Panc1 (cell line): ENCODE results near the gene UBE2R2. TPM values are rescaled to one million over a fixed set of nuclear protein-coding genes. Genes with fewer than 3 reads are reported as not detected.

Source experiments
- ATAC-seq: fragments of 200-7000 bp; cut with Tn5 transposase; 2 replicates; pipeline ENCODE4 v1.9.1; 2020; ENCODE audit warnings: mild to moderate bottlenecking, moderate library complexity
- BruUV-seq: library from RNA; stranded (reverse); fragments of 400-500 nt; replicated peaks from 2 replicates; lab custom pipeline; 2021; lab: Mats Ljungman, UMichigan
- CTCF ChIA-PET: fragments of 300-600 bp; sonication (Branson Sonifier 250); formaldehyde crosslinking; loops from one replicate; lab custom pipeline; 2022; ENCODE audit warnings: antibody characterized with exemption; lab: Charles Lee
- POLR2A ChIA-PET: fragments of 300-600 bp; sonication (Branson Sonifier 250); formaldehyde crosslinking; loops from one replicate; lab custom pipeline; 2022; ENCODE audit warnings: antibody characterized with exemption; lab: Charles Lee
- DNase-seq: peaks from one replicate; pipeline ENCODE4 v3.0.0-alpha.2; 2010; ENCODE audit warnings: low read depth, low spot score
- H3K27ac ChIP-seq: 2 replicates; pipeline ENCODE4 v1.5.1; 2011; ENCODE audit warnings: mild to moderate bottlenecking, low read length, inconsistent platforms
- H3K27me3 ChIP-seq: fragments of 200-500 bp; sonication (Bioruptor generic); 2 replicates; pipeline ENCODE4 v1.6.0; 2014; ENCODE audit warnings: low read length, inconsistent platforms; ENCODE audit not compliant: control insufficient read depth, insufficient read depth
- H3K36me3 ChIP-seq: fragments of 200-500 bp; sonication (Bioruptor generic); 2 replicates; pipeline ENCODE4 v1.5.1; 2014; ENCODE audit warnings: inconsistent platforms, mild to moderate bottlenecking, low read length, moderate library complexity; ENCODE audit not compliant: control insufficient read depth, insufficient read depth
- H3K4me1 ChIP-seq: 2 replicates; pipeline ENCODE4 v1.5.1; 2011; ENCODE audit warnings: inconsistent platforms, mild to moderate bottlenecking, low read length, moderate library complexity; ENCODE audit not compliant: control insufficient read depth, insufficient read depth
- H3K4me3 ChIP-seq, 2 experiments: 2 replicates each; pipeline ENCODE4 v1.5.1; 2011 to 2012; ENCODE audit warnings: low read depth in 2 of 2, low read length in 2 of 2, mild to moderate bottlenecking in 2 of 2, inconsistent platforms in 1 of 2, moderate library complexity in 1 of 2
- H3K9me3 ChIP-seq: fragments of 200-500 bp; sonication (Bioruptor generic); 2 replicates; pipeline ENCODE4 v1.5.1; 2014; ENCODE audit warnings: low read depth, mild to moderate bottlenecking, inconsistent platforms, low read length, moderate library complexity; ENCODE audit not compliant: control insufficient read depth, insufficient read depth
- CTCF ChIP-seq: fragments of 450-650 bp; IDR thresholded peaks from 2 replicates; pipeline ENCODE4 v1.5.1; 2017; ENCODE audit warnings: mild to moderate bottlenecking
- POLR2AphosphoS5 ChIP-seq: IDR thresholded peaks from 2 replicates; pipeline ENCODE4 v1.6.1; 2012; ENCODE audit warnings: mild to moderate bottlenecking, low read depth, low read length, moderate library complexity
- REST ChIP-seq, 2 experiments: IDR thresholded peaks; 2 replicates each; pipeline ENCODE4 v1.6.1; 2011 to 2012; ENCODE audit warnings: low read depth in 2 of 2, control low read depth in 1 of 2, low read length in 1 of 2, mild to moderate bottlenecking in 1 of 2, moderate library complexity in 1 of 2; ENCODE audit not compliant: insufficient read depth in 1 of 2
- SIN3A ChIP-seq: IDR thresholded peaks from 2 replicates; pipeline ENCODE4 v1.6.1; 2012; ENCODE audit warnings: low read depth, mild to moderate bottlenecking, low read length, moderate library complexity, borderline replicate concordance; ENCODE audit not compliant: insufficient read depth
- TCF7L2 ChIP-seq: IDR thresholded peaks from 2 replicates; pipeline ENCODE4 v1.6.1; 2011; ENCODE audit warnings: mild to moderate bottlenecking, low read depth, low read length, inconsistent platforms
- in situ Hi-C: cut with HindIII; loops from 2 replicates; pipeline ENCODE4 v1.10.0; 2016; ENCODE audit warnings: low sequenced_read_pairs, low pct_unique_long_range_greater_than_20kb
- intact Hi-C: fragments of 100-400 bp; cut with micrococcal nuclease; formaldehyde crosslinking; loops from one replicate; pipeline ENCODE4 v1.10.0; 2022; ENCODE audit not compliant: unreplicated experiment
- total RNA-seq: library from RNA; stranded (reverse); gene quantifications from one replicate; pipeline ENCODE4 v1.2.1, GENCODE V29; 2021; ENCODE audit not compliant: unreplicated experiment

UBE2R2 gene
- total RNA-seq, 1 experiment from 2014 or later = 67.2 TPM

- DNase-seq = no peak
- H3K9me3 ChIP-seq = no peaks in the 10 kb centered on the region
- TF ChIP-seq POLR2AphosphoS5 = no peak
- TF ChIP-seq SIN3A = no peak
- no peak for TF ChIP-seq REST (IDR thresholded peaks at IDR 0.05; ENCODE audit: insufficient read depth in 1 of 2, low read depth in 2 of 2, low read length in 1 of 2)
- no peak for TF ChIP-seq TCF7L2
- no peak for TF ChIP-seq CTCF
- H3K4me1 ChIP-seq = no peaks in the 10 kb centered on the region
- in situ Hi-C loops (no loop called here), intact Hi-C loops (loop anchor here (10.0 kb wide), 1 partner anchor 99 kb away; the partner anchor contains the start of gene UBE2R2)
- peaks cover 17% of the 10 kb centered on the region for H3K36me3 ChIP-seq
- H3K27ac ChIP-seq = no peak overlapping the region
- CTCF ChIA-PET = no interaction called here
- no peak for ATAC-seq
- BruUV-seq = no TSS peak
- no peak overlapping the region for H3K4me3 ChIP-seq
- POLR2A ChIA-PET = no interaction called here
- no peaks in the 10 kb centered on the region for H3K27me3 ChIP-seq
Measured at GRCh38 chr9:33913541-33913940, 96.6 kb downstream of the UBE2R2 start.

- DNase-seq (no peak), ATAC-seq (no peak)
- peaks cover 23% of the 10 kb centered on the region for H3K36me3 ChIP-seq
- H3K9me3 ChIP-seq = no peaks in the 10 kb centered on the region
- no peak overlapping the region for H3K27ac ChIP-seq
- H3K27me3 ChIP-seq = no peaks in the 10 kb centered on the region
- ChIA-PET POLR2A (interaction anchor here (0.6 kb wide), 1 partner anchor 91 kb away, joined by 5 read pairs; no protein-coding TSS in a partner anchor), CTCF (no interaction called here)
- no peaks in the 10 kb centered on the region for H3K4me1 ChIP-seq
- intact Hi-C loops = loop anchor here (10.0 kb wide), 1 partner anchor 100 kb away; the partner anchor contains the start of gene UBE2R2
- in situ Hi-C loops = no loop called here
- H3K4me3 ChIP-seq = no peak overlapping the region
- no peak for TF ChIP-seq POLR2AphosphoS5
- no peak for TF ChIP-seq TCF7L2
- no peak for TF ChIP-seq SIN3A
- no peak for TF ChIP-seq REST (IDR thresholded peaks at IDR 0.05; ENCODE audit: insufficient read depth in 1 of 2, low read depth in 2 of 2, low read length in 1 of 2)
- no peak for TF ChIP-seq CTCF
- no TSS peak for BruUV-seq
Measured at GRCh38 chr9:33914887-33915628, 98.1 kb downstream of the UBE2R2 start.
